HL-60 (cell line): ENCODE data around the gene SMARCA2.
A peak's percentile ranks its signal among the peaks of the same experiment; 100 is the strongest.

ENCODE experiments used
- DNase-seq, 2 experiments: peaks; one replicate each; pipeline ENCODE4 v3.0.0-alpha.2; 2010 to 2020; ENCODE audit warnings: low read depth in 1 of 2, low spot score in 1 of 2
- H3K27ac ChIP-seq: fragments of 250-450 bp; sonication (Bioruptor Pico); replicated peaks from 2 replicates; pipeline ENCODE4 v1.5.1; 2020; ENCODE audit warnings: mild to moderate bottlenecking, moderate library complexity
- H3K27me3 ChIP-seq: fragments of 250-450 bp; sonication (Bioruptor Pico); 2 replicates; pipeline ENCODE4 v1.5.1; 2021; ENCODE audit warnings: mild to moderate bottlenecking, moderate library complexity; ENCODE audit not compliant: insufficient read depth, poor library complexity, severe bottlenecking
- H3K4me3 ChIP-seq: replicated peaks from 2 replicates; pipeline ENCODE4 v1.5.1; 2011; ENCODE audit warnings: mild to moderate bottlenecking, control low read depth, low read length; ENCODE audit not compliant: insufficient read depth
- CTCF ChIP-seq: IDR thresholded peaks from one replicate; pipeline ENCODE4 v1.5.1; 2011; ENCODE audit warnings: low read length, control low read depth, inconsistent platforms; ENCODE audit not compliant: insufficient read depth
- GABPA ChIP-seq: IDR thresholded peaks from 2 replicates; pipeline ENCODE4 v1.6.1; 2012; ENCODE audit warnings: low read depth
- POLR2AphosphoS5 ChIP-seq: IDR thresholded peaks from 2 replicates; pipeline ENCODE4 v1.6.1; 2012; ENCODE audit warnings: low read depth
- REST ChIP-seq: IDR thresholded peaks from 2 replicates; pipeline ENCODE4 v1.6.1; 2012; ENCODE audit warnings: low read depth; ENCODE audit not compliant: insufficient replicate concordance
- SPI1 ChIP-seq: IDR thresholded peaks from 2 replicates; pipeline ENCODE4 v1.6.1; 2012; ENCODE audit warnings: low read depth, mild to moderate bottlenecking, borderline replicate concordance

SMARCA2 gene

GRCh38 chr9:2208465-2208864, 193.3 kb downstream of the SMARCA2 start:
- no peak for DNase-seq
- TF ChIP-seq POLR2AphosphoS5: no peak
- no peak for TF ChIP-seq SPI1
- TF ChIP-seq CTCF: no peak
- no peak for TF ChIP-seq REST
- no peak for TF ChIP-seq GABPA

GRCh38 chr9:2208991-2209390, 193.8 kb downstream of the SMARCA2 start:
- Histone ChIP-seq H3K27ac (no peak overlapping the region), H3K4me3 (no peak overlapping the region), H3K27me3 (no peaks in the 10 kb centered on the region)
- TF ChIP-seq CTCF: no peak
- TF ChIP-seq SPI1: peak; percentile 61; the same call in 1 of the 2 replicates
- peak; percentile 30 to 47 for DNase-seq

More at GRCh38 chr9:2208465-2208864, 193.3 kb downstream of the SMARCA2 start:
- H3K27ac ChIP-seq: no peak overlapping the region
- H3K4me3 ChIP-seq: no peak overlapping the region
- no peaks in the 10 kb centered on the region for H3K27me3 ChIP-seq

GRCh38 chr9:2209400-2209799, 194.3 kb downstream of the SMARCA2 start:
- no peak overlapping the region for H3K4me3 ChIP-seq
- H3K27me3 ChIP-seq: no peaks in the 10 kb centered on the region
- DNase-seq: no peak
- H3K27ac ChIP-seq: no peak overlapping the region
- TF ChIP-seq POLR2AphosphoS5 (no peak), REST (no peak), GABPA (no peak), SPI1 (no peak), CTCF (no peak)

- no peaks in the 10 kb centered on the region for H3K27me3 ChIP-seq
- H3K4me3 ChIP-seq: no peak overlapping the region
- no peak overlapping the region for H3K27ac ChIP-seq
- no peak for TF ChIP-seq CTCF
- no peak for TF ChIP-seq REST
- no peak for TF ChIP-seq POLR2AphosphoS5
- TF ChIP-seq SPI1: no peak
- no peak for TF ChIP-seq GABPA
- no peak for DNase-seq
Measured at GRCh38 chr9:2210201-2210600, 195.1 kb downstream of the SMARCA2 start.
